Activated CD8-positive, alpha-beta memory T cell treated with anti-CD3 and anti-CD28 coated beads, Interleukin-2, amount 50 U/mL, for 4 hours (primary cell): ENCODE results near the gene B4GALNT4.
"Not testable (repeated sequence)": the region's sequence is repeated elsewhere in the genome, so short reads cannot be mapped to it uniquely, and the experiment has no call there.

Source experiments
- DNase-seq: peaks from one replicate; pipeline ENCODE4 v3.0.0-alpha.2; 2020

Gene B4GALNT4, protein sequence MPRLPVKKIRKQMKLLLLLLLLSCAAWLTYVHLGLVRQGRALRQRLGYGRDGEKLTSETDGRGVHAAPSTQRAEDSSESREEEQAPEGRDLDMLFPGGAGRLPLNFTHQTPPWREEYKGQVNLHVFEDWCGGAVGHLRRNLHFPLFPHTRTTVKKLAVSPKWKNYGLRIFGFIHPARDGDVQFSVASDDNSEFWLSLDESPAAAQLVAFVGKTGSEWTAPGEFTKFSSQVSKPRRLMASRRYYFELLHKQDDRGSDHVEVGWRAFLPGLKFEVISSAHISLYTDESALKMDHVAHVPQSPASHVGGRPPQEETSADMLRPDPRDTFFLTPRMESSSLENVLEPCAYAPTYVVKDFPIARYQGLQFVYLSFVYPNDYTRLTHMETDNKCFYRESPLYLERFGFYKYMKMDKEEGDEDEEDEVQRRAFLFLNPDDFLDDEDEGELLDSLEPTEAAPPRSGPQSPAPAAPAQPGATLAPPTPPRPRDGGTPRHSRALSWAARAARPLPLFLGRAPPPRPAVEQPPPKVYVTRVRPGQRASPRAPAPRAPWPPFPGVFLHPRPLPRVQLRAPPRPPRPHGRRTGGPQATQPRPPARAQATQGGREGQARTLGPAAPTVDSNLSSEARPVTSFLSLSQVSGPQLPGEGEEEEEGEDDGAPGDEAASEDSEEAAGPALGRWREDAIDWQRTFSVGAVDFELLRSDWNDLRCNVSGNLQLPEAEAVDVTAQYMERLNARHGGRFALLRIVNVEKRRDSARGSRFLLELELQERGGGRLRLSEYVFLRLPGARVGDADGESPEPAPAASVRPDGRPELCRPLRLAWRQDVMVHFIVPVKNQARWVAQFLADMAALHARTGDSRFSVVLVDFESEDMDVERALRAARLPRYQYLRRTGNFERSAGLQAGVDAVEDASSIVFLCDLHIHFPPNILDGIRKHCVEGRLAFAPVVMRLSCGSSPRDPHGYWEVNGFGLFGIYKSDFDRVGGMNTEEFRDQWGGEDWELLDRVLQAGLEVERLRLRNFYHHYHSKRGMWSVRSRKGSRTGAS

GRCh38 chr11:369336-370018, at the start of gene B4GALNT4:
Gene B4GALNT4, plus strand, starts transcription at chr11:369499. Its CDS starts 305 bp downstream, at chr11:369804.
- DNase-seq: no peak

- DNase-seq: not testable (repeated sequence)
These were observed 49.4 kb upstream of the B4GALNT4 start for GRCh38 chr11:319888-320273.

DNA sequence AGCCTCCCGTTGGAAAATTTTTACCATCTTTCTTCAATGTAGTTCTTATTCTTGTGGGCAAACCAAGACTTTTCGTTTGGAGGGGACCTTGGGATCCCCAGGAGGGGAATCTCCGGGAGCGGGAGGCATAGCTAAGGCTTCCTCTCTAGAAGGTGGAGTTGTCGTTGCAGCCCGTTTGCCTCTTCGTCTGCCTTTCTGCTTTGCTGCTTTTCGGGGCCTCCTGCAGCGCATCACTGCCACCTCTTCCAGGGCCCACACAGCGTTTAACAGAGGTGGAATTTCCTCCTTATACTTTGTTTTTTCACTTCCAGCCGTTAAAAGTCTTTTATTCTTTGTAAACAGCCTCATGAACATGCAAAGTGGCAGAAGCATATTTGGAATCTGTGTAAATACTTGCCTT, 45.1 kb upstream of the B4GALNT4 start:
- no peak for DNase-seq

DNA sequence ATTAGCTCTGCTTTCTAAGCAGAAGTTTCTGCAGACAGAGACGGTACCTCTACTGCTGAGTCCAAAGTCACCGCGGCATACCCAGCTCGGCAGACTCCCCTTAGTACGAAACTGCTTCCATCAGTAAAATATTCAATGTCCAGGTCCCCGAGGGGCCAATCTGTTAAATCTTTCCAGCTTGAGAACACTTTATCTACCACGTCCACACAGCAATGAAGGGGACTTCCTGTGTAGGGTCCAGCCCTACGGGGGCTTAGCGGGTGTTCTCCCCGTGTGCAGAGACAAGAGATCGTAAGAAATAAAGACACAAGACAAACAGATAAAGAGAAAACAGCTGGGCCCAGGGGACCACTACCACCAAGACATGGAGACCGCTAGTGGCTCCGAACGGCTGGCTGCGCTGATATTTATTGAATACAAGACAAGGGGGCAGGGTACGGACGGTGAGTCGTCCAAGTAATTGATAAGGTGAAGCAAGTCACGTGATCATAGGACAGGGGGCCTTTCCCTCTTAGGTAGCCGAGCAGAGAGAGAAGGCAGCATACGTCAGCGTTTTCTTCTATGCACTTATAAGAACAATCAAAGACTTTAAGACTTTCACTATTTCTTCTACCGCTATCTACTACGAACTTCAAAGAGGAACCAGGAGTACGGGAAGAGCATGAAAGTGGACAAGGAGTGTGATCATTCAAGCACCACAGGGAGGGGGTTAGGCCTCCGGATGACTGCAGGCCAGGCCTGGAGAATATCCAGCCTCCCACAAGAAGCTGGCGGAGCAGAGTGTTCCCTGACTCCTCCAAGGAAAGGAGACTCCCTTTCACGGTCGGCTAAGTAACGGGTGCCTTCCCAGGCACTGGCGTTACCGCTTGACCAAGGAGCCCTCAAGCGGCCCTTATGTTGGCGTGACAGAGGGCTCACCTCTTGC, 44.4 kb upstream of the B4GALNT4 start:
- DNase-seq: not testable (repeated sequence)

DNA sequence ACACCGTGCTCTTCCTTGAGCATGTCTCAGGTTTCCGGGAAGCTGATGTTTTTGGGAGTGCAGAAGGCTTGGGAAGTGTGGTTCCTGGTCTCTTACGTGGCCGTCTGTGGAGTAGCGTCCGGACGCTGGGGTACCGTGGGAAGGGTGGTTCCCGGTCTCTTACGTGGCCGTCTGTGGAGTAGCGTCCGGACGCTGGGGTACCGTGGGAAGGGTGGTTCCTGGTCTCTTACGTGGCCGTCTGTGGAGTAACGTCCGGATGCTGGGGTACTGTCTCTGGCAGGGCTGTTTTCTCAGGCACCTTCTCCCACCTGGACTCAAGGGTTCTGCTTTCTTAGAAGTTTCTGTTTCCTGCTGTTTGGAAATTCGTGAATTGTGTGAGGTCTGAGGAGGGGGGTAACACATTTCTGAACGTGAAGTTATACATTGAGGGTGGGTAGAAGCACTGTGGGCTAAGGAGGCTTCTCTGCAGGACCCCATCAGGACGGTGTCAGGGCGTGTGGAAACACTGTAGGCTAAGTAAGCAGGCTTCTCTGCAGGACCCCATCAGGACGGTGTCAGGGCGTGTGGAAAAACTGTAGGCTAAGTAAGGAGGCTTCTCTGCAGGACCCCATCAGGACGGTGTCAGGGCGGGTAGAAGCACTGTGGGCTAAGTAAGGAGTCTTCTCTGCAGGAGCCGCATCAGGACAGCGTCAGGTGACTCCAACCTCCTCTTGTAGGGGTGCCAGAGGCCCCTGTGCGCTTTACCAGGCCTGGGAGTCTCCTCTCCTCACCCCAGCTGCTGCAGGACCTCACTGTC, 43.3 kb upstream of the B4GALNT4 start:
- no peak for DNase-seq

DNA sequence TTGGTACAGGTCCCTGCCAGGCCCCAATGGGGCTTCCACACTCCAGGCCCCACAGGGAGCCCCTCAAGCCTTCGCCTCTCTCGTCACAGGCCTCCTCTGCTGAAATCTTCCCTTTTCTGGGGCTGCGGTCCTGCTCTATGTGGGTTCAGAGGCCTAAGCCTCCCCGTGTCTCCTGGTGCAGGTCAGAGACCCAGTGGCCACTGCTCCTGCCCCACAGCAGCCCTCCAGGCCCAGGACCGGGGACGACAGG, 42.8 kb upstream of the B4GALNT4 start:
- no peak for DNase-seq

DNA sequence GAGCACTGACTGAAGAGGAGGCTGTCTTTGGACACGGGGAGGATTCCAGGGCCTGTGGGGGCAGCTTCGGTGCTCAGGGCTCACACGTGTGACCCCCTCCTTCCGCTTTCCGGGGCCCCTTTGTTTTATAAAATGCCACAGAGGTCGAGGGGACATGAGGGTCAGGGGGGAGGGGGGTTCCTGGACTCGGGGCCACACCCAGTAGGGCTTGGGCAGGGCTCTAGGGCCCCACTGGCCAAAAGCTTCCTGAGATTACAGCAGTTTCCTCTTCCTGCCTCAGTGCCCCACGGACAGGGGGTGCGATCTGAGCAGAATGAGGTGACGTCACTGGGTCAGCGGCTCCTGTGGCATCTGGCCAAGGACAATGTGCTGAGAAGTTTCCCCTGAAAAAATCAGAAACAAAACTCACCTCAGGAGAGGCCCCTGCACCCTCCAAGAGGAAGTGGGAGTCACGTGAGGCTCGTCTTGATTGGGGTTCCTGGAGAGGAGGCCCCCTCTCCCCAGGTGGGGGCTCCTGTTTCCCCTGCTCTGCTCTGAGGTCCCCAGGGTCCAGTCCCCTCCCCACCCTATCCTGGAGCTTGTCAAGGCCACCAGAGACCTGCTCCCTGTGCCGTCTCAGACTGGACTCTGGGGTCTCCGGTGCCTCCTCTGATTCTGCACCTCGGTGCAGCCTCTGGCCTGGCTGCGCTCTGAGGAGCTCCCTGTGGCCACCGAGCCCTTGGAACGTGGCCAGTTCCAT, 42.3 kb upstream of the B4GALNT4 start:
- peak; percentile 54 for DNase-seq

DNA sequence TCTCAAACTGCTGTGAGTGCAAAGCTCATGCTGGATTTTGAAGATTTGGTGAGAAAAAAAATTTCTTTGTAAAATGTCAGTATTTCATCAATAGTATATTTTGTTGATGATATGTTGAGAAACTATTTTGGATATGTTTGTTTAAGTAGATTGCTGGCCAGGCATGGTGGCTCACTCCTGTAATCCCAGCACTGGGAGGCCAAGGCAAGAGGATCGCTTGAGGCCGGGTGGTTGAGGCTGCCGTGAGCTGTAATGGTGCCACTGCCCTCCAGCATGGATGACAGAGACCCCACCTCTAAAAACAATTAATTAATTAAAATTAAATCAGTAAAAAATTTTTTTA, 41.7 kb upstream of the B4GALNT4 start:
- DNase-seq: no peak

DNA sequence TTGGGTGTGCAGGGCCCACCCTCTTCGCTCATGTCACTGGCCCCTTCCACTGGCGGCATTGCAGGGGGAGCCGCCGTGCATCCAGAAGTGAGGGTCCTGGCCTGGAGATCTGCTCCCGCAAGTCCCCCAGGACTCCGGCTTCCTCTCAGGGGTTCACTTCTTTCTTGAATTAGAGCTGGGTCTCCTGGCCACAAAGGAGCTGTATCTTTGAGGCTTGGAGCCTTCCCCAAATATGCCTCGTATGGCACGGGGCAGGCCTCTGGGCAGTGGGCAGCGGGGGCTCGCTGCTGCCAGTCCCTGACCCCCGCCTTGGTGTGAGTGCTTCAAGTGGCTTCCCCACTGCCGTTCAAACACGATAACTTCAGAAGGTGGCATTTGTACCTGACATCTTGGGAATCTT, 41.3 kb upstream of the B4GALNT4 start:
- no peak for DNase-seq

DNA sequence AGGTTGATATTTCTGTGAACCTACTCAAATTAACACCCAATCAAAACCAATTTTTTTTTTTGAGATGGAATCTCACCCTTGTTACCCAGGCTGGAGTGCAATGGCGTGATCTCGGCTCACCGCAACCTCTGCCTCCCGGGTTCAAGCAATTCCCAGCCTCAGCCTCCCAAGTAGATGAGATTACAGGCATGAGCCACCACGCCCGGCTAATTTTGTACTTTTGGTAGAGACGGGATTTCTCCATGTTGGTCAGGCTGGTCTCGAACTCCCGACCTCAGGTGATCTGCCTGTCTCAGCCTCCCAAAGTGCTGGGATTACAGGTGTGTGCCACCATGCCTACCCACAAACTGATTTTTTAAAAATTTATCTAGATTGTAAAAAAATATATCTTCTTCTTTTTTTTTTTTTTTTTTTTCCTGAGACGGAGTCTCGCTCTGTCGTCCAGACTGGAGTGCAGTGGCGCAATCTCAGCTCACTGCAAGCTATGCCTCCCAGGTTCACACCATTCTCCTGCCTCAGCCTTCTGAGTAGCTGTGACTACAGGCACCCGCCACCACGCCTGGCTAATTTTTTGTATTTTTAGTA, 40.7 kb upstream of the B4GALNT4 start:
- DNase-seq: not testable (repeated sequence)

DNA sequence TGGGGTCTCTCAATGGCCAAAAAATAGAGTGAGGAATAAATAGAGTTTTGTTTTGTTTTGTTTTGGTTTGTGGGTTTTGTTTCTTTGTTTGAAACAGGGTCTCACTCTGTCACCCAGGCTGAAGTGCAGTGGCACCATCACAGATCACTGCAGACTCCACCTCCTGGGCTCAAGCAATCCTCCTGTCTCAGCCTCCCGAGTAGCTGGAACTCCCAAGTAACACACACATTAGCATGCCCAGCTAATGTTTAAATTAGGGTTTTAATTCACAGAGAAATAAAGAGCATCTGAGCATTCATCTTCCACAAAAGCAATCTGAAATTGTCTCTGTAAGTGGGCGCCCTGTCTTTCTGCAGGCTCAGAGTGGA, 39.4 kb upstream of the B4GALNT4 start:
- no peak for DNase-seq

DNA sequence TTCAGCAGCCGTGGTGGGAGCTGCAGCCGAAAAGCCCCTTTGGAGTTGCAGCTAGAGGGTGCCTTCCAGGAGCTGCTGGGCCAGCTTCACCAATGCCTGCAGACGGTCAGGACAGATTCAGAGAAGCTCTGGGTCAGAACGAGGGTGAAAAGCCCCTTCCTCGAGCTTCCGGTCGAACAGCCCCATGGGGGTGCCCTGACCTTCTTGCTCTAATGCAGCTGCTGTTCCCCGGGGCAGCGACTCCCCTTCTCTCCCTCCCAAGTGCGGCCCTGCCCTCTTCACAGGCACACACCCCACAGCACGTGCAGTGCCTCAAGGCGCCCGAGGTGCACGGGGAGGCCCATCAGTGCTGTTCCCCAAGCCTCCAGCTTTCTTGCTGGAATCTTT, 39.0 kb upstream of the B4GALNT4 start:
- no peak for DNase-seq

DNA sequence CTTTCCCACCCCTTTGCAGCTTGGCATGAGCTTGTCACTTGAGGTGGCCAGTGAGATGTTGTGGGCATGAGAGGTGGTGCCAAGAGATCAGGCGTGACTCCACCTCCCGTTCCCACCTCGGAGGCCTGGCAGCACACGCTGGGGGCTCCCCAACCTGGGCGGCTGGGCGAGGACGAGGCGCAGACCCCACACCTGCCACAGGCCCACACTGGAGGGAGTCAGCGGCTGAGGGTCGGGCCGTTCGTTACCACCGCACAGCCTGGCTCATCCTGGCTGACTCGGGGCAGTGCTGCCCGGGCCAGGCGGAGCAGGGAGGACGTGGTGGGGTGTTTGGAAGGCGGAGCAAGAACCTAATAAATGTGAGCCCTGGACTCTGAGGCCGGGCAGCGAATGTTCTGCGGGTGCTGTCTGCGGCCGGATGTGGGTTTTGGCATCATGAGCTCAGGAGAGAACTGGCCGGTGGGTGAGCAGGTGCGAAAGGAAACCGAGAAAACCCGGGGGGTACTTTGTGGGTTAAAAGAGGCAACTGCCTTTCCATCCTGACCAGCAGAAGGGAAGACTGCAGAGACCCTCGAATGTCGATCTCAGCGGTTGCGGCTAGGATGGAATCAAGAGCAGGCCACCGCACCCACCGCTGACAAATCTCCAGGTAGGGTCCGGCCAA, 38.5 kb upstream of the B4GALNT4 start:
- DNase-seq: no peak

DNA sequence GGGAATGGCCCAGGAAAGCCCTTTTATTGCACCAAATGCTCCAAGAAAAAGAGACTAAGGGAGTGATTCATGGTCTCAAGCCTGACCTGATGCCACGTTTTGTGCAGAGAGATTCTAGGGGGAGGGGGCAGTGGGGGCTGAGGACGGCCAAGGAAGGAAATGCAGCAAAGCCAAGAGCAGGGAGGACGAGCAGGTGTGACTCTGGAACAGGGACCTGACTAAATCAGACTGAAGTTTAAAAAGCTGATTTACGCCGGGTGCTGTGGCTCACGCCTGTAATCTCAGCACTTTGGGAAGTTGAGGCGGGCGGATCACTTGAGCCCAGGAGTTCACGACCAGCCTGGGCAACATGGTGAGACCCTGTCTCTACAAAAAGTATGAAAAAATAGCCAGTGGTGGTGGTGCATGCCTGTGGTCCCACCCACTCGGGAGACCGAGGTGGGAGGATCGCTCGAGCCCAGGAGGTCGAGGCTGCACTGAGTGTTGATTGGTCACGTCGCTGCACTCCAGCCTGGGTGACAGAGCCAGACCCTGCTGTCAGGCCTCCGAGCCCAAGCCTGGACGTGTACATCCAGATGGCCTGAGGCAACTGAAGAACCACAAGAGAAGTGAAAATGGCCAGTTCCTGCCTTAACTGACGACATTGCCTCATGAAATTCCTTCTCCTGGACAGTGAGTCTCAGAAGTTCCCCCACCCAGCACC, 37.8 kb upstream of the B4GALNT4 start:
- no peak for DNase-seq

DNA sequence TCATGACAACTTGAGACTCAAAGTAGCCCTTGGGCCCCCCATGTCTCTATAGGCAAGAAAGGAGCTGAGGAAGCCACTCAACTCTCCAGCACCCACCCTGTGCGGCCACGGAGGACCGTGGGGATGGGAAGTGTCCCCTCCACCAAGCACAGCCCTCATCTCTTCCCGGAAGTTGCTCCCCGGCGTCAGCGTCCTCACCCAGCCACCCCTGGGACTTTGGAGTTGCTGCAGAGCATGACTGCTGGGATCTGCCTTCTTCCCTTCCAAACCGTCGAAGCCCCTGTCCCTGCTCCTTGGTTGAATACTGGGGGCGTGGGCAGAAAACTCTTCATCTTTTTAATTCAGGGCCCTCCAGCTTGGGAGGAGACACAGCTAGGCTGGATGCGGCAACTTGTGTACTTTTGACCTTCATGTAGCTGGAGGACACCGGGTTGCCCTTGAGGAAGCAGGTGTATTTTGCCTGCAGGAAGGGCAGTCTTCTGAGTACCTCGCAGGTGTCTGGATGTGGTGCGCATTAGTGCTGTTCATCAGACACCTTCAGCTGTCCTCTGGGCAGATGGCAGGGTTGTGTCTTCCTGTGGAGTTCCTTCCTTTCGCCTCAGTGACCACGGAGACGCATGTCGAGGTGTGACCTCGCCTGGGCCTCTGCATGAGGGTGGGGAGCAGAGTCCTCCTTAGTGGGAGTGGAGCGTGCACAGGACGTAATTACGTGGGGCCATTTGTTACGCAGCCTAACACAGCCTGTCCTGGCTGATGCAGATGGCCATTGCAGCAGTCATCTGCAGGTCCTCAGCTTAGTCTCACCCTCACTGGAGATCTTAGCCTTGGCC, 36.4 kb upstream of the B4GALNT4 start:
- DNase-seq: no peak

- DNase-seq: not testable (repeated sequence)
These were observed 35.6 kb upstream of the B4GALNT4 start for GRCh38 chr11:333616-334263.

GRCh38 chr11:334264-334994, 34.9 kb upstream of the B4GALNT4 start:
- no peak for DNase-seq
